GM12878 (cell line): ENCODE results near the gene HIGD1C. TPM values are rescaled to one million over a fixed set of nuclear protein-coding genes. Genes with fewer than 3 reads are reported as not detected.

Experiments used
- ATAC-seq: fragments of 200-7000 bp; cut with Tn5 transposase; 3 replicates; pipeline ENCODE4 v1.9.1; 2020; ENCODE audit warnings: mild to moderate bottlenecking, moderate library complexity
- BruUV-seq: library from RNA; stranded (reverse); fragments of 400-500 nt; replicated peaks from 2 replicates; lab custom pipeline; 2021; lab: Mats Ljungman, UMichigan
- CTCF ChIA-PET: fragments of 300-600 bp; sonication (Branson Sonifier 250); formaldehyde crosslinking; extraction: SDS; loops from one replicate; lab custom pipeline; 2021; ENCODE audit warnings: inconsistent platforms; lab: Yijun Ruan, JAX
- POLR2A ChIA-PET: fragments of 350-600 bp; formaldehyde crosslinking; extraction: SDS; loops from one replicate; lab custom pipeline; 2021; ENCODE audit warnings: inconsistent platforms; lab: Charles Lee
- RAD21 ChIA-PET: fragments of 300-600 bp; sonication (Branson Sonifier 250); formaldehyde crosslinking; loops from one replicate; lab custom pipeline; 2023; ENCODE audit warnings: antibody characterized with exemption; ENCODE audit not compliant: unreplicated experiment; lab: Charles Lee
- SMC1A ChIA-PET: fragments of 300-600 bp; sonication (Branson Sonifier 250); formaldehyde crosslinking; loops from one replicate; lab custom pipeline; 2023; ENCODE audit not compliant: unreplicated experiment, uncharacterized antibody; lab: Charles Lee
- DNase-seq: peaks from one replicate; pipeline ENCODE4 v3.0.0-alpha.2; 2011; ENCODE audit warnings: low read depth, low spot score
- FAIRE-seq: peaks from 3 replicates; lab custom pipeline; 2011; peaks lifted over from hg19 to GRCh38; lab: Jason Lieb, UNC
- H2AFZ ChIP-seq: 2 replicates; pipeline ENCODE4 v1.6.0; 2011; ENCODE audit warnings: low read depth, low read length, control low read depth; ENCODE audit not compliant: control insufficient read depth
- H3K27ac ChIP-seq: 2 replicates; pipeline ENCODE4 v1.5.1; 2011; ENCODE audit warnings: control low read depth; ENCODE audit not compliant: control insufficient read depth, insufficient read depth
- H3K27me3 ChIP-seq, 2 experiments: replicated peaks in 1 of 2; 2 replicates each; pipeline versions ENCODE4 v1.6.0 to v1.6.1; 2011; ENCODE audit warnings: low read length in 1 of 2; ENCODE audit not compliant: control insufficient read depth in 2 of 2, insufficient read depth in 2 of 2
- H3K36me3 ChIP-seq, 2 experiments: 2 replicates each; pipeline ENCODE4 v1.5.1; 2011; ENCODE audit warnings: low read length in 1 of 2; ENCODE audit not compliant: control insufficient read depth in 2 of 2, insufficient read depth in 2 of 2
- H3K4me1 ChIP-seq: 2 replicates; pipeline ENCODE4 v1.6.1; 2011; ENCODE audit warnings: mild to moderate bottlenecking, low read length, moderate library complexity, mixed read lengths; ENCODE audit not compliant: control insufficient read depth, insufficient read depth
- H3K4me2 ChIP-seq: 2 replicates; pipeline ENCODE4 v1.6.0; 2011; ENCODE audit warnings: control low read depth; ENCODE audit not compliant: control insufficient read depth, insufficient read depth
- H3K4me3 ChIP-seq: fragments of 200-600 bp; sonication (generic); 2 replicates; pipeline ENCODE4 v1.5.1; 2016
- H3K79me2 ChIP-seq: 2 replicates; pipeline ENCODE4 v1.6.0; 2011; ENCODE audit warnings: low read length; ENCODE audit not compliant: control insufficient read depth, insufficient read depth
- H3K9ac ChIP-seq: 2 replicates; pipeline ENCODE4 v1.8.0; 2011; ENCODE audit warnings: low read length, control low read depth, mixed read lengths; ENCODE audit not compliant: control insufficient read depth, insufficient read depth
- H3K9me3 ChIP-seq: replicated peaks from 3 replicates; pipeline ENCODE4 v1.5.1; 2011; ENCODE audit warnings: mild to moderate bottlenecking, low read length; ENCODE audit not compliant: control insufficient read depth, insufficient read depth
- H4K20me1 ChIP-seq: 2 replicates; pipeline ENCODE4 v1.6.0; 2011; ENCODE audit not compliant: control insufficient read depth, insufficient read depth
- BCL11A ChIP-seq: IDR thresholded peaks from 2 replicates; pipeline ENCODE4 v1.6.1; 2011; ENCODE audit warnings: low read depth, low read length
- CTCF ChIP-seq, 3 experiments: IDR thresholded peaks in 2 of 3; conservative IDR thresholded peaks in 1 of 3; 2 replicates each; pipeline ENCODE4 v1.5.1; 2011; ENCODE audit warnings: low read depth in 3 of 3, low read length in 3 of 3, mild to moderate bottlenecking in 3 of 3, control low read depth in 2 of 3, moderate library complexity in 2 of 3, inconsistent platforms in 1 of 3, mixed read lengths in 1 of 3; ENCODE audit not compliant: control insufficient read depth in 2 of 3, insufficient read depth in 1 of 3; ENCODE audit errors: extremely low read depth in 1 of 3
- EP300 ChIP-seq, 2 experiments: fragments of 150-350 bp in 1 of 2; IDR thresholded peaks; 2 replicates each; pipeline ENCODE4 v1.6.1; 2011 to 2012; ENCODE audit warnings: low read depth in 2 of 2, low read length in 2 of 2, borderline replicate concordance in 1 of 2, improper control_type of control experiment in 1 of 2, inconsistent platforms in 1 of 2; ENCODE audit not compliant: control insufficient read depth in 1 of 2
- ETV6 ChIP-seq, 2 experiments: fragments of 450-650 bp in 1 of 2; IDR thresholded peaks in 1 of 2; conservative IDR thresholded peaks in 1 of 2; 2 replicates each; pipeline ENCODE4 v1.6.1; 2014; ENCODE audit warnings: antibody characterized with exemption in 1 of 2, borderline replicate concordance in 1 of 2, low read depth in 1 of 2, mild to moderate bottlenecking in 1 of 2, moderate library complexity in 1 of 2
- JUND ChIP-seq: IDR thresholded peaks from 2 replicates; pipeline ENCODE4 v1.6.1; 2012; ENCODE audit warnings: low read depth, mild to moderate bottlenecking, low read length, improper control_type of control experiment, moderate library complexity
- MEF2B ChIP-seq: fragments of 450-650 bp; IDR thresholded peaks from 2 replicates; pipeline ENCODE4 v1.6.1; 2018; ENCODE audit warnings: mild to moderate bottlenecking, moderate library complexity; ENCODE audit not compliant: partially characterized antibody, poor library complexity, severe bottlenecking
- MLLT1 ChIP-seq: fragments of 450-650 bp; IDR thresholded peaks from 2 replicates; pipeline ENCODE4 v1.6.1; 2016; ENCODE audit warnings: mild to moderate bottlenecking
- PAX5 ChIP-seq: IDR thresholded peaks from 2 replicates; pipeline ENCODE4 v1.6.1; 2011; ENCODE audit warnings: low read depth, low read length, borderline replicate concordance
- POLR2A ChIP-seq: IDR thresholded peaks from 2 replicates; pipeline ENCODE4 v1.6.1; 2011; ENCODE audit warnings: low read depth, mild to moderate bottlenecking, low read length
- RELB ChIP-seq: fragments of 450-650 bp; IDR thresholded peaks from 2 replicates; pipeline ENCODE4 v1.6.1; 2017; ENCODE audit warnings: low read depth, mild to moderate bottlenecking, moderate library complexity
- RUNX3 ChIP-seq: IDR thresholded peaks from 2 replicates; pipeline ENCODE4 v1.6.1; 2012; ENCODE audit warnings: low read length, inconsistent platforms
- SMARCA5 ChIP-seq: fragments of 450-650 bp; IDR thresholded peaks from 2 replicates; pipeline ENCODE4 v1.6.1; 2017; ENCODE audit warnings: mild to moderate bottlenecking
- USF1 ChIP-seq: IDR thresholded peaks from 2 replicates; pipeline ENCODE4 v1.6.1; 2011; ENCODE audit warnings: borderline replicate concordance, low read depth, mild to moderate bottlenecking, moderate library complexity, mixed read lengths, low read length; ENCODE audit not compliant: insufficient read depth; ENCODE audit errors: extremely low read length
- ZNF622 ChIP-seq: fragments of 450-650 bp; IDR thresholded peaks from 2 replicates; pipeline ENCODE4 v1.6.1; 2017; ENCODE audit warnings: mild to moderate bottlenecking, inconsistent platforms
- WGBS: methylation state at CpG from one replicate; pipeline ENCODE4 v1.1.6; 2016; ENCODE audit warnings: low lambda C conversion rate; ENCODE audit not compliant: insufficient replicate concordance, insufficient coverage; ENCODE audit errors: missing lambda C conversion rate; 5-methylcytosine and 5-hydroxymethylcytosine counted together
- in situ Hi-C: fragments of 300-500 bp; cut with MboI; formaldehyde crosslinking; loops from 9 replicates; pipeline ENCODE4 v1.14.3; 2018; ENCODE audit warnings: mixed read lengths
- intact Hi-C: fragments of 100-400 bp; cut with micrococcal nuclease; formaldehyde crosslinking; loops from one replicate; pipeline ENCODE4 v1.14.2; 2022; ENCODE audit not compliant: unreplicated experiment
- polyA plus RNA-seq, 11 experiments: library from polyadenylated mRNA; depleted of rRNA in 4 of 11; unstranded in 6 of 11; stranded (reverse) in 5 of 11; fragments of >200 nt; fragmentation: Nextera tagmentation in 4 of 11; fragmentation: Illumina TruSeq in 1 of 11; extraction: Ambion mirVana in 4 of 11; extraction: Trizol in 1 of 11; gene quantifications; 1 replicate in 1 of 11; 2 replicates in 10 of 11; pipeline versions ENCODE4 v1.2.1 to v1.2.3, GENCODE V29; 2011 to 2016; ENCODE audit warnings: inconsistent platforms in 2 of 11, missing spikeins in 2 of 11, low read depth in 1 of 11
- total RNA-seq, 4 experiments: library from RNA; depleted of rRNA in 3 of 4; stranded (reverse); fragments of >200 nt in 3 of 4; fragmentation: Illumina TruSeq in 1 of 4; extraction: Trizol in 1 of 4; gene quantifications; 2 replicates each; pipeline versions ENCODE4 v1.2.1 to v1.2.3, GENCODE V29; 2013 to 2021

HIGD1C gene
- total and polyA plus RNA-seq, 10 of the 15 experiments (the other 5 are each of a cell fraction or from before 2014, with no cell fraction given) = not detected

GRCh38 chr12:50971946-50972345 lies 19.6 kb downstream of the HIGD1C start (continued):
- TF ChIP-seq MLLT1 (no peak), ZNF622 (no peak), PAX5 (no peak)

- Histone ChIP-seq H4K20me1 (no peaks in the 10 kb centered on the region), H3K9ac (no peak overlapping the region), H3K4me1 (peaks cover 12% of the 10 kb centered on the region), H3K36me3 (no peaks in the 10 kb centered on the region), H3K27ac (peak overlapping the region; percentile 23), H3K4me3 (no peak overlapping the region; the same call in 1 of the 2 replicates), H3K79me2 (no peaks in the 10 kb centered on the region), H3K27me3 (no peaks in the 10 kb centered on the region), H3K4me2 (peak overlapping the region; percentile 53), H2AFZ (no peak overlapping the region), H3K9me3 (no peaks in the 10 kb centered on the region)
- POLR2A ChIA-PET = interaction anchor here (0.5 to 1.4 kb wide), 4 partner anchors 16 to 72 kb away, joined by 3 to 4 read pairs (median 3); partner anchors contain the start of gene SLC11A2
- SMC1A ChIA-PET = interaction anchor here (1.2 to 2.1 kb wide), 5 partner anchors 9 to 214 kb away, joined by 3 to 5 read pairs (median 4); a partner anchor contains a TSS
- in situ Hi-C loops = no loop called here
- WGBS = 7% methylated on average over 6 of the region's 6 CpGs
- ATAC-seq = peak; percentile 93
- peak; percentile 39 for DNase-seq
- RAD21 ChIA-PET = interaction anchor here (1.2 to 1.8 kb wide), 3 partner anchors 10 to 214 kb away, joined by 4 to 5 read pairs (median 5); no protein-coding TSS in a partner anchor
- peak; percentile 89 for FAIRE-seq
- BruUV-seq = no TSS peak
- intact Hi-C loops = no loop called here
- CTCF ChIA-PET = interaction anchor here (0.6 to 4.4 kb wide), 5 partner anchors 39 to 459 kb away, joined by 3 to 23 read pairs (median 4); no protein-coding TSS in a partner anchor
- TF ChIP-seq BCL11A (no peak), ETV6 (conservative IDR thresholded peaks at IDR 0.05 in 1 of 2, IDR thresholded peaks at IDR 0.05 in 1 of 2; ENCODE audit: borderline replicate concordance in 1 of 2, low read depth in 1 of 2) (no peak), SMARCA5 (0 out of 2 replicates have a peak, but pooled peaks have one; percentile 56), JUND (no peak), MEF2B (no peak), POLR2A (no peak), RELB (peak; percentile 35; the same call in 1 of the 2 replicates), EP300 (IDR thresholded peaks at IDR 0.05; ENCODE audit: borderline replicate concordance in 1 of 2, control insufficient read depth in 1 of 2, low read depth in 2 of 2, low read length in 2 of 2) (0 out of 4 replicates have a peak, but pooled peaks of 1 of the 2 experiments have one; percentile 21), USF1 (no peak), PAX5 (no peak), ZNF622 (no peak), CTCF (IDR thresholded peaks at IDR 0.05 in 2 of 3, conservative IDR thresholded peaks at IDR 0.05 in 1 of 3; ENCODE audit: control insufficient read depth in 2 of 3, extremely low read depth in 1 of 3, insufficient read depth in 1 of 3, low read depth in 3 of 3, low read length in 3 of 3) (no peak), RUNX3 (peak; percentile 73)
These were observed 27.2 kb downstream of the HIGD1C start for GRCh38 chr12:50979369-50980052.
